Measurements from ENCODE around the gene MMP24OS. TPM values are rescaled to one million over a fixed set of nuclear protein-coding genes. Genes with fewer than 3 reads are reported as not detected.

MMP24OS gene
- total RNA-seq, 4 donors from 2014 or later = 12.8 to 21.5 (median 18.7) TPM

GRCh38 chr20:35298264-35298663, 20.3 kb upstream of the MMP24OS start:
- H3K4me1 ChIP-seq = peaks cover 0 to 46% (median 13%) of the 10 kb centered on the region in 3 donors
- H3K27ac ChIP-seq = no peak overlapping the region
- no peak for DNase-seq
- intact Hi-C loops (cut with DNase I) = no loop called here
- WGBS, 2 donors = 60 to 74% methylated on average over 5 of the region's 5 CpGs
- H3K9me3 ChIP-seq = no peaks in the 10 kb centered on the region
- H3K4me3 ChIP-seq = no peak overlapping the region
- H3K36me3 ChIP-seq = no peaks in the 10 kb centered on the region
- no peak for TF ChIP-seq POLR2A (IDR thresholded peaks at IDR 0.05)
- TF ChIP-seq CTCF (IDR thresholded peaks at IDR 0.05) = no peak
- peaks cover 0 to 15% (median 0%) of the 10 kb centered on the region in 4 donors for H3K27me3 ChIP-seq

GRCh38 chr20:35297740-35298139, 19.8 kb upstream of the MMP24OS start:
- 78 to 88% methylated on average over 5 of the region's 14 CpGs for WGBS, 2 donors
- no peaks in the 10 kb centered on the region for H3K9me3 ChIP-seq
- H3K4me1 ChIP-seq = peaks cover 2 to 50% (median 13%) of the 10 kb centered on the region in 3 donors
- intact Hi-C loops (cut with DNase I) = no loop called here
- TF ChIP-seq CTCF (IDR thresholded peaks at IDR 0.05) (no peak), POLR2A (IDR thresholded peaks at IDR 0.05) (no peak)
- H3K4me3 ChIP-seq = no peak overlapping the region
- H3K36me3 ChIP-seq = no peaks in the 10 kb centered on the region
- peak overlapping the region in 1 of 4 donors; percentile 19 for H3K27ac ChIP-seq
- H3K27me3 ChIP-seq = peaks cover 0 to 20% (median 0%) of the 10 kb centered on the region in 4 donors
- no peak for DNase-seq

- no peaks in the 10 kb centered on the region for H3K9me3 ChIP-seq
- peaks cover 0 to 25% (median 0%) of the 10 kb centered on the region in 4 donors for H3K27me3 ChIP-seq
- H3K27ac ChIP-seq = peak overlapping the region in 1 of 4 donors; percentile 19
- intact Hi-C loops (cut with DNase I) = no loop called here
- no peak for TF ChIP-seq POLR2A (IDR thresholded peaks at IDR 0.05)
- no peak for TF ChIP-seq CTCF (IDR thresholded peaks at IDR 0.05)
- DNase-seq = no peak
- H3K4me1 ChIP-seq = peaks cover 5 to 51% (median 13%) of the 10 kb centered on the region in 3 donors
- H3K36me3 ChIP-seq = no peaks in the 10 kb centered on the region
- WGBS, 2 donors = 54 to 68% methylated on average over 4 to 8 of the region's 8 CpGs
- no peak overlapping the region for H3K4me3 ChIP-seq
These were observed 19.2 kb upstream of the MMP24OS start for GRCh38 chr20:35297155-35297554.

- TF ChIP-seq POLR2A (IDR thresholded peaks at IDR 0.05) (no peak), CTCF (IDR thresholded peaks at IDR 0.05) (no peak)
- DNase-seq = no peak
- Histone ChIP-seq H3K27me3 (peaks cover 0 to 29% (median 0%) of the 10 kb centered on the region in 4 donors), H3K36me3 (no peaks in the 10 kb centered on the region), H3K9me3 (no peaks in the 10 kb centered on the region), H3K4me3 (no peak overlapping the region), H3K27ac (peak overlapping the region in 1 of 4 donors; percentile 16), H3K4me1 (peaks cover 5 to 57% (median 13%) of the 10 kb centered on the region in 3 donors)
- WGBS, 2 donors = 65 to 70% methylated on average over 5 to 7 of the region's 9 CpGs
- intact Hi-C loops (cut with DNase I) = no loop called here
These were observed 18.2 kb upstream of the MMP24OS start for GRCh38 chr20:35296101-35296554.

GRCh38 chr20:35295674-35296073, 17.8 kb upstream of the MMP24OS start:
- 72 to 75% methylated on average over 8 of the region's 8 CpGs for WGBS, 2 donors
- H3K9me3 ChIP-seq = no peaks in the 10 kb centered on the region
- H3K4me1 ChIP-seq = peaks cover 5 to 61% (median 13%) of the 10 kb centered on the region in 3 donors
- no peaks in the 10 kb centered on the region for H3K36me3 ChIP-seq
- H3K4me3 ChIP-seq = no peak overlapping the region
- peaks cover 0 to 29% (median 0%) of the 10 kb centered on the region in 4 donors for H3K27me3 ChIP-seq
- DNase-seq = no peak
- intact Hi-C loops (cut with DNase I) = no loop called here
- no peak for TF ChIP-seq CTCF (IDR thresholded peaks at IDR 0.05)
- no peak for TF ChIP-seq POLR2A (IDR thresholded peaks at IDR 0.05)
- H3K27ac ChIP-seq = no peak overlapping the region
